GF-D8 (cell line): ENCODE results near the gene DNTTIP2.
A peak's percentile ranks its signal among the peaks of the same experiment; 100 is the strongest.
"Not testable (repeated sequence)": the region's sequence is repeated elsewhere in the genome, so short reads cannot be mapped to it uniquely, and the experiment has no call there.

Source experiments
- DNase-seq: peaks from one replicate; lab custom pipeline; 2025; lab: John Stamatoyannopoulos, UW

DNTTIP2 gene

GRCh38 chr1:93878889-93879586 lies at the start of gene DNTTIP2:
Gene DNTTIP2, minus strand, starts transcription at chr1:93879206. Its CDS starts 58 bp downstream, at chr1:93879148.
- DNase-seq: peak; percentile 71

DNA sequence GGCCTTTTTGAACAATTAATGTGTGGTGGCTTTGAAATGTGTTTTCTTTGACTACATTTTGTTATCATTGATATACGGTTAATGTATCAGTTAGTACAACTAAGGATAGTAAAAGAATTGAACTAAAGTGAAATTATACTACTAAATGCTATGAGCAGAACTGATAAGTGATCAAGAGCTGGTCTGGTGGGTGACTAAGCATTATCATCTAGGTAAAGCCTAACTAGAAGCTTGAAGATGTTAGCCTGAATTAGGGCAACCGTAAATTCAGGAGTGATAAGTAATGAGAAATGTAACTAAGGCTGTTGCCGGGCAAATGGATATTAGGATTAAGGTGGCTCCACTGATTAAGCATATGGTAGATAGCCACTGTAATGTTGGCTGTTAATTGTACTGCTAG lies 46.2 kb upstream of the DNTTIP2 start:
- no peak for DNase-seq

- DNase-seq: no peak
Measured at GRCh38 chr1:93919780-93920179, 40.8 kb upstream of the DNTTIP2 start.

DNA sequence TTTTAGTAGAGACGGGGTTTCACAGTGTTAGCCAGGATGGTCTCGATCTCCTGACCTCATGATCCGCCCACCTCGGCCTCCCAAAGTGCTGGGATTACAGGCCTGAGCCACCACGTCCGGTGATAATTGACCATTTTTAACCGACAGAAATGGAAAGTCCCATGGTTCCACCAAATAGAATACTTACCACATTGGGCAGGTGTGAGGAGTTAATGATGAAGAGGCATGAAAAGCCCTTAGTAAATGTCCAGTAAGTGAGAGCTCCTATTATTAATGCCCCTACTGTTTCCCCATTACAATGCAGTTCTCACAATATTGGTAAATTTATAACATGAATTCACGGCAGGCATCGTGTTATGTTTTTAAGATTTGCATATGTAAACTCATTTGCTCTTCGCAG lies 38.3 kb upstream of the DNTTIP2 start:
- DNase-seq: no peak

- DNase-seq: not testable (repeated sequence)
Measured at GRCh38 chr1:93910880-93911279, 31.9 kb upstream of the DNTTIP2 start.

DNA sequence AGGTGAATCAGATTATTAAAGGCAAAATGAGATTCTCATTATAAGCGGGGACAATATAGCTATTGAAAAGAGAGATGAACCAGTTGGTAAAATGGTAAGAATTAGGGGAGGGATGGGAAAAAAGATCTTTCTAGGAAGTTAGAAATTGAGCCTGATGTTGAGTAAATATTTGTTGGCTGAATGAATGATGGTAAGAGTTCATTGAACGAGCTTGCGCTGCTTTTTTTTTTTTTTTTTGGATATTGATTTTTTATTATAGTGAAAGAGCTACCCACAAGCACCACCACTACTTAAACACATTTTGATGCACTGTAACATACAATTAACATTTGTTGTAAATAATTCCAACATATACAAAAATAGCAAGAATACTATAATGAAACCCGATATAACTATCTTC lies 31.3 kb upstream of the DNTTIP2 start:
- no peak for DNase-seq

GRCh38 chr1:93909146-93910050 lies 30.4 kb upstream of the DNTTIP2 start, which contains the start of gene GCLM:
Gene GCLM, minus strand, starts transcription at chr1:93909430. Its CDS starts 267 bp downstream, at chr1:93909163.
- DNase-seq: peak; percentile 82

GRCh38 chr1:93908394-93909145 lies 29.6 kb upstream of the DNTTIP2 start:
- DNase-seq: no peak

- DNase-seq: no peak
Measured at GRCh38 chr1:93907718-93908117, 28.7 kb upstream of the DNTTIP2 start.

DNA sequence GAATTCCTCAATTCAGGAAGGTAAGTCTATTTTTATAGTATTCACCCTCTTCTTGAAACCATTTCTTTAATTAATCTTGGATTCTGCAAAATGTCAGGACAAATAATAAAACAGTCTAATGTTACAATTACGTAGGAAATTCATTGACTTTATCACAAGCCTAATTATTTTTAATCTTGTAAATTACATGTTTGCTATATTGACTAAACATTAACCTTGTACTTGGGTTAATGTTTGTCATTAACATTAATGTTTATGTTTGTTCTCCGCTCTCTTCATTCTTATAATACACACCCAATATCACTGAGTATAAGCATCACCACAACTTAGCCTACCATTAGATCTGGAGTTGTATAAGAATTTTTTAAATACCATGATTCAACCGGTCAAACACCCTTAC lies 27.5 kb upstream of the DNTTIP2 start:
- no peak for DNase-seq

GRCh38 chr1:93905734-93906133 lies 26.7 kb upstream of the DNTTIP2 start:
- DNase-seq: no peak

DNA sequence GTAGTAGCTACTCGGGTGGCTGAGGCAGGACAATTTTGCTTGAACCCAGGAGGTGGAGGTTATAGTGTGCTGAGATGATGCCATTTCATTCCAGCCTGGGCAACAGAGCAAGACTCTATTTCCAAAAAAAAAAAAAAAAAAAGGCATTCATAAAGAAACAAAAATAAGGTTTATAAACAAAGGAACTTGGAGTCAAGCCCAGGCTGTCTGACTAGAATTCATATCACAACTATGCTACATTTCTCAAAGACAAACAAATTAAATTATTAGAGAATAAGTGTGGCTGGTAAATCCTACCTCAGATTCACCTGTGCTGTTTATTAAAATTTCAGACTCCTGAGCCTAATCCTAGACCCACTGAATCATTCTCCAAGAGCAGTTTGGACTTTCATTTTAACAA lies 26.0 kb upstream of the DNTTIP2 start:
- no peak for DNase-seq

- peak; percentile 56 for DNase-seq
Measured at GRCh38 chr1:93904228-93904627, 25.2 kb upstream of the DNTTIP2 start.

GRCh38 chr1:93900723-93901504 lies 21.9 kb upstream of the DNTTIP2 start:
- no peak for DNase-seq

GRCh38 chr1:93899543-93900207 lies 20.7 kb upstream of the DNTTIP2 start:
- DNase-seq: no peak

GRCh38 chr1:93888900-93889299 lies 9.9 kb upstream of the DNTTIP2 start:
- no peak for DNase-seq

GRCh38 chr1:93882269-93882668 lies 3.3 kb upstream of the DNTTIP2 start:
- DNase-seq: no peak

- no peak for DNase-seq
Measured at GRCh38 chr1:93880731-93881130, 1.7 kb upstream of the DNTTIP2 start.

DNA sequence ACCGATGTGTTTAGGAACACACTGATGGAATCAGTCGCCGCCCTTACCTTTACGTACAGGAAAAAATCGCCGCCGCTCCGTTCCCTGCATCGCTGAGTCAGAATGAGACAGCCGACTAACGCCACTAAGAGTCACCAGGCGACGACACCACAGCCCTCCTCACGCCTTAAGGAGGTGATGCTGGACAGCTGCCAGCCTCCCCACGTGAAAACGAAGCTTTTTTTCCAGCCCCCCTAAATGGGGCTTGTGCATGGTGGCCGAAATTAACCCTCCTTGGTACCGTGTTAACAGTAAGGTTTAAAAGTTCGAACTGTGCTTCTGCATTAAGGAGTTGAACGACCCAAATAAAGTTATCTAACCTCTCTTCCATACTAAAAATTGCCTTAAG lies 511 bp downstream of the DNTTIP2 start:
- no peak for DNase-seq

- no peak for DNase-seq
Measured at GRCh38 chr1:93877529-93877928, 1.5 kb downstream of the DNTTIP2 start.

DNA sequence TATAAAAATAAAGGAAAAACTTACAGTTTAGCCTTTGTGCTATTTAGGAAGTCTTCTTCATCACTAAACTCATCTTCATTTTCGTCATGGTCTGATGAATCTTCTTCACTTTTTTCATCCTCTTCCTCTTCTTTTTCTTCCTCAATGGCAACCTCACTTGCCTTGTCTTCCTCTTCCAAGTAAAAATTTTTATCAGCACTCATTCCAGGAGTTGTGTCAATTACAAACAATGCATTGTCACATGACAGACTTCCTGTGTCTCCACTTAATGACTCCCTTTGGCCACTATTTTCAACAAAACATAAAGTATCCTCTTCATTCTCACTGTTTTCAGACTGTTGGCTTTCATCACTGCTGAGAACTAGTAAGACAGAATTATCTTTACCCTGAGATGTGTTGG lies 2.8 kb downstream of the DNTTIP2 start:
- no peak for DNase-seq
